RWPE2 (cell line): ENCODE data around the gene RGL1.

Experiments
- ATAC-seq: fragments of 200-7000 bp; cut with Tn5 transposase; 3 replicates; pipeline ENCODE4 v1.9.1; 2021; ENCODE audit warnings: low read depth
- DNase-seq: peaks from one replicate; pipeline ENCODE4 v3.0.0-alpha.2; 2020; ENCODE audit warnings: low spot score
- H3K27ac ChIP-seq: fragments of 450-650 bp; 2 replicates; pipeline ENCODE4 v1.5.1; 2017; ENCODE audit warnings: mild to moderate bottlenecking; ENCODE audit not compliant: poor library complexity, severe bottlenecking
- H3K27me3 ChIP-seq: fragments of 250-450 bp; sonication (Bioruptor Pico); 2 replicates; pipeline ENCODE4 v1.5.1; 2021; ENCODE audit warnings: mild to moderate bottlenecking, moderate library complexity; ENCODE audit not compliant: insufficient read depth, poor library complexity, severe bottlenecking
- H3K36me3 ChIP-seq: fragments of 250-450 bp; sonication (Bioruptor Pico); 2 replicates; pipeline ENCODE4 v1.5.1; 2020; ENCODE audit warnings: low read depth, mild to moderate bottlenecking, moderate library complexity
- H3K4me1 ChIP-seq: fragments of 250-450 bp; sonication (Bioruptor Pico); 2 replicates; pipeline ENCODE4 v1.5.1; 2021; ENCODE audit warnings: mild to moderate bottlenecking, moderate library complexity; ENCODE audit not compliant: insufficient read depth, poor library complexity, severe bottlenecking
- H3K4me3 ChIP-seq: fragments of 250-450 bp; sonication (Bioruptor Pico); 2 replicates; pipeline ENCODE4 v1.5.1; 2021; ENCODE audit warnings: mild to moderate bottlenecking, moderate library complexity; ENCODE audit not compliant: severe bottlenecking
- H3K9me3 ChIP-seq: fragments of 250-450 bp; sonication (Bioruptor Pico); 2 replicates; pipeline ENCODE4 v1.5.1; 2021; ENCODE audit warnings: mild to moderate bottlenecking, moderate library complexity; ENCODE audit not compliant: severe bottlenecking
- CTCF ChIP-seq: fragments of 450-650 bp; IDR thresholded peaks from one replicate; pipeline ENCODE4 v1.5.1; 2017; ENCODE audit warnings: mild to moderate bottlenecking, moderate library complexity; ENCODE audit not compliant: poor library complexity, severe bottlenecking

RGL1 gene

GRCh38 chr1:183810756-183811544, 6.0 kb downstream of the RGL1 start:
- Histone ChIP-seq H3K9me3 (no peaks in the 10 kb centered on the region), H3K27me3 (no peaks in the 10 kb centered on the region), H3K4me3 (no peak overlapping the region), H3K27ac (no peak overlapping the region), H3K36me3 (no peaks in the 10 kb centered on the region), H3K4me1 (no peaks in the 10 kb centered on the region)
- ATAC-seq: no peak
- TF ChIP-seq CTCF: no peak
- DNase-seq: no peak

- Histone ChIP-seq H3K27ac (no peak overlapping the region), H3K4me1 (no peaks in the 10 kb centered on the region)
- ATAC-seq: no peak
These were observed 7.2 kb downstream of the RGL1 start for GRCh38 chr1:183812128-183812527.

GRCh38 chr1:183812686-183813569, 8.0 kb downstream of the RGL1 start:
- DNase-seq (no peak), ATAC-seq (peak; percentile 19; the same call in 2 of the 3 replicates)
- Histone ChIP-seq H3K9me3 (no peaks in the 10 kb centered on the region), H3K36me3 (no peaks in the 10 kb centered on the region), H3K4me1 (no peaks in the 10 kb centered on the region), H3K4me3 (no peak overlapping the region), H3K27ac (no peak overlapping the region), H3K27me3 (no peaks in the 10 kb centered on the region)
- TF ChIP-seq CTCF: no peak

More at GRCh38 chr1:183812128-183812527, 7.2 kb downstream of the RGL1 start:
- Histone ChIP-seq H3K9me3 (no peaks in the 10 kb centered on the region), H3K36me3 (no peaks in the 10 kb centered on the region), H3K4me3 (no peak overlapping the region), H3K27me3 (no peaks in the 10 kb centered on the region)
- TF ChIP-seq CTCF: no peak
- DNase-seq: no peak

GRCh38 chr1:183814121-183814681, 9.3 kb downstream of the RGL1 start:
- no peak overlapping the region for H3K27ac ChIP-seq
- ATAC-seq (no peak), DNase-seq (no peak)
- no peaks in the 10 kb centered on the region for H3K36me3 ChIP-seq
- no peak for TF ChIP-seq CTCF
- H3K9me3 ChIP-seq: no peaks in the 10 kb centered on the region
- no peaks in the 10 kb centered on the region for H3K4me1 ChIP-seq
- H3K4me3 ChIP-seq: no peak overlapping the region
- H3K27me3 ChIP-seq: no peaks in the 10 kb centered on the region
